Naive thymus-derived CD4-positive, alpha-beta T cell (primary cell): Measurements from ENCODE around the gene MFSD6L. TPM values are rescaled to one million over a fixed set of nuclear protein-coding genes. Genes with fewer than 3 reads are reported as not detected.

Experiments used
- ATAC-seq: fragments of 150-1000 bp; cut with Tn5 transposase; 2 replicates; pipeline ENCODE4 v1.10.0; 2021; ENCODE audit warnings: mild to moderate bottlenecking, moderate library complexity
- CTCF ChIA-PET: fragments of 350-600 bp; sonication (Branson Sonifier 250); formaldehyde crosslinking; loops from one replicate; lab custom pipeline; 2021; ENCODE audit warnings: antibody characterized with exemption; lab: Charles Lee
- POLR2A ChIA-PET: fragments of 350-600 bp; sonication (Branson Sonifier 250); formaldehyde crosslinking; loops from one replicate; lab custom pipeline; 2021; ENCODE audit warnings: antibody characterized with exemption, inconsistent platforms; lab: Charles Lee
- DNase-seq, 9 donors: peaks; one replicate each; pipeline versions ENCODE4 v3.0.0 to v3.0.0-alpha.2; 2020 to 2022; ENCODE audit warnings: mixed read lengths in 1 of 9
- H3K27ac ChIP-seq: one replicate; pipeline ENCODE4 v1.7.0; 2013; ENCODE audit warnings: mild to moderate bottlenecking, low read depth, low read length, moderate library complexity
- H3K27me3 ChIP-seq, 2 donors: one replicate each; pipeline ENCODE4 v1.7.0; 2013; ENCODE audit warnings: low read length in 2 of 2, mild to moderate bottlenecking in 2 of 2, moderate library complexity in 2 of 2; ENCODE audit not compliant: control insufficient read depth in 2 of 2, insufficient read depth in 2 of 2
- H3K36me3 ChIP-seq, 3 experiments: 1 replicate in 2 of 3; 2 replicates in 1 of 3; pipeline ENCODE4 v1.7.0; 2013; ENCODE audit warnings: low read length in 3 of 3, mild to moderate bottlenecking in 3 of 3, moderate library complexity in 1 of 3; ENCODE audit not compliant: insufficient read depth in 3 of 3, control insufficient read depth in 2 of 3
- H3K4me1 ChIP-seq, 2 donors: one replicate each; pipeline ENCODE4 v1.7.0; 2013; ENCODE audit warnings: low read length in 2 of 2, mild to moderate bottlenecking in 2 of 2, moderate library complexity in 1 of 2; ENCODE audit not compliant: control insufficient read depth in 2 of 2, insufficient read depth in 2 of 2
- H3K4me3 ChIP-seq: 2 replicates; pipeline ENCODE4 v1.7.0; 2013; ENCODE audit warnings: mild to moderate bottlenecking, low read length
- H3K9me3 ChIP-seq, 3 experiments: 1 replicate in 2 of 3; 2 replicates in 1 of 3; pipeline ENCODE4 v1.7.0; 2013; ENCODE audit warnings: low read length in 3 of 3; ENCODE audit not compliant: control insufficient read depth in 2 of 3
- H3K27ac Mint-ChIP-seq, 9 donors: one replicate each; pipeline ENCODE4 v1.8.0; 2020 to 2022; ENCODE audit warnings: mixed read lengths in 9 of 9, mild to moderate bottlenecking in 8 of 9, moderate library complexity in 5 of 9, inconsistent platforms in 2 of 9
- H3K27me3 Mint-ChIP-seq, 5 donors: one replicate each; pipeline ENCODE4 v1.8.0; 2021 to 2022; ENCODE audit warnings: mixed read lengths in 5 of 5, mild to moderate bottlenecking in 1 of 5
- H3K36me3 Mint-ChIP-seq, 5 donors: one replicate each; pipeline ENCODE4 v1.8.0; 2020 to 2022; ENCODE audit warnings: mixed read lengths in 5 of 5, mild to moderate bottlenecking in 3 of 5, inconsistent platforms in 1 of 5
- H3K4me1 Mint-ChIP-seq, 7 donors: one replicate each; pipeline ENCODE4 v1.8.0; 2020 to 2022; ENCODE audit warnings: mixed read lengths in 7 of 7, mild to moderate bottlenecking in 3 of 7, inconsistent platforms in 1 of 7
- H3K4me3 Mint-ChIP-seq, 10 donors: one replicate each; pipeline ENCODE4 v1.8.0; 2020 to 2022; ENCODE audit warnings: mild to moderate bottlenecking in 10 of 10, mixed read lengths in 10 of 10, moderate library complexity in 6 of 10, inconsistent platforms in 2 of 10
- H3K9me3 Mint-ChIP-seq, 11 donors: one replicate each; pipeline ENCODE4 v1.8.0; 2020 to 2022; ENCODE audit warnings: mixed read lengths in 11 of 11, mild to moderate bottlenecking in 4 of 11, inconsistent platforms in 1 of 11, moderate library complexity in 1 of 11
- intact Hi-C, 2 donors: fragments of 100-400 bp; cut with micrococcal nuclease; formaldehyde crosslinking; loops; one replicate each; pipeline ENCODE4 v1.15.1; 2023
- polyA plus RNA-seq, 2 donors: library from polyadenylated mRNA; unstranded; fragments of 300-500 nt; fragmentation: Illumina TruSeq; gene quantifications; one replicate each; pipeline ENCODE4 v1.2.3, GENCODE V29; 2021
- total RNA-seq, 6 experiments: library from RNA in 5 of 6; stranded (reverse) in 5 of 6; gene quantifications; 1 replicate in 5 of 6; 2 replicates in 1 of 6; pipeline ENCODE4 v1.2.3 and lab custom pipeline; 2021 to 2026

MFSD6L gene
- total and polyA plus RNA-seq, 7 experiments from 2014 or later = 0.96 to 1.8 TPM; not detected in 5

DNA sequence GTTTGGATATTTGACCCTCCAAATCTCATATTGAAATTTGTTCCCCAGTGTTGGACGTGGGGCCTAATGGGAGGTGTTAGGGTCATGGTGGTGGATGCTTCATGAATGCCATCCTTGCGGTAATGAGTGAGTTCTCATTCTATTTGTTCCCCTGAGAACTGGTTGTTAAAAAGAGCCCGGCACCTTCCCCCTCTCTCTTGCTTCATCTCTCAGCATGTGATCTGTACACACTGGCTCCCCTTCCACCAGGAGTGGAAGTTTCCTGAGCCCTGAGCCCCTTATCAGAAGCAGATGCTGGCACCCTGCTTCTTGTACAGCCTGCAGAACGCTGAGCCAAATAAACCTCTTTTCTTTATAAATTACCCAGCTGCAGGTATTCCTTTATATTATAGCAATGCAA is 42.7 kb upstream of the MFSD6L start:
- Mint-ChIP-seq H3K27me3 (no peaks in the 10 kb centered on the region), H3K4me3 (no peak overlapping the region), H3K4me1 (peaks cover 0 to 4% (median 0%) of the 10 kb centered on the region in 7 donors), H3K27ac (no peak overlapping the region), H3K9me3 (peaks cover 0 to 3% (median 0%) of the 10 kb centered on the region in 11 donors), H3K36me3 (peaks cover 0 to 25% (median 4%) of the 10 kb centered on the region in 5 donors)
- ChIA-PET POLR2A (interaction anchor here (0.6 kb wide), 1 partner anchor 332 kb away, joined by 4 read pairs; no protein-coding TSS in a partner anchor), CTCF (no interaction called here)
- intact Hi-C loops = no loop called here
- DNase-seq = no peak
- Histone ChIP-seq H3K27ac (no peak overlapping the region), H3K27me3 (no peaks in the 10 kb centered on the region), H3K9me3 (no peaks in the 10 kb centered on the region), H3K4me1 (no peaks in the 10 kb centered on the region), H3K4me3 (no peak overlapping the region), H3K36me3 (no peaks in the 10 kb centered on the region)
- ATAC-seq = no peak

GRCh38 chr17:8839410-8839935 is 40.3 kb upstream of the MFSD6L start:
- no peaks in the 10 kb centered on the region for H3K27me3 Mint-ChIP-seq
- ATAC-seq (no peak), DNase-seq (no peak)
- peaks cover 0 to 4% (median 0%) of the 10 kb centered on the region in 7 donors for H3K4me1 Mint-ChIP-seq
- Histone ChIP-seq H3K36me3 (no peaks in the 10 kb centered on the region), H3K4me1 (no peaks in the 10 kb centered on the region), H3K9me3 (no peaks in the 10 kb centered on the region), H3K27ac (no peak overlapping the region), H3K27me3 (no peaks in the 10 kb centered on the region), H3K4me3 (no peak overlapping the region)
- peaks cover 0 to 6% (median 0%) of the 10 kb centered on the region in 11 donors for H3K9me3 Mint-ChIP-seq
- peaks cover 0 to 16% (median 4%) of the 10 kb centered on the region in 5 donors for H3K36me3 Mint-ChIP-seq
- no peak overlapping the region for H3K27ac Mint-ChIP-seq
- CTCF ChIA-PET = no interaction called here
- H3K4me3 Mint-ChIP-seq = no peak overlapping the region
- intact Hi-C loops = no loop called here
- POLR2A ChIA-PET = no interaction called here

GRCh38 chr17:8838551-8839095 is 39.5 kb upstream of the MFSD6L start:
- Mint-ChIP-seq H3K27me3 (no peaks in the 10 kb centered on the region), H3K4me3 (no peak overlapping the region), H3K36me3 (peaks cover 0 to 18% (median 4%) of the 10 kb centered on the region in 5 donors), H3K9me3 (peaks cover 0 to 6% (median 0%) of the 10 kb centered on the region in 11 donors), H3K4me1 (peaks cover 0 to 1% (median 0%) of the 10 kb centered on the region in 7 donors), H3K27ac (peak overlapping the region in 1 of 9 donors; percentile 22)
- CTCF ChIA-PET = no interaction called here
- H3K27ac ChIP-seq = no peak overlapping the region
- POLR2A ChIA-PET = no interaction called here
- H3K36me3 ChIP-seq = no peaks in the 10 kb centered on the region
- no peaks in the 10 kb centered on the region for H3K9me3 ChIP-seq
- H3K4me3 ChIP-seq = no peak overlapping the region
- H3K27me3 ChIP-seq = no peaks in the 10 kb centered on the region
- intact Hi-C loops = no loop called here
- ATAC-seq (no peak), DNase-seq (no peak)
- H3K4me1 ChIP-seq = no peaks in the 10 kb centered on the region

- intact Hi-C loops = no loop called here
- no peak for ATAC-seq
- Histone ChIP-seq H3K4me1 (no peaks in the 10 kb centered on the region), H3K27ac (no peak overlapping the region), H3K9me3 (no peaks in the 10 kb centered on the region), H3K36me3 (no peaks in the 10 kb centered on the region), H3K27me3 (no peaks in the 10 kb centered on the region), H3K4me3 (no peak overlapping the region)
- H3K36me3 Mint-ChIP-seq = peaks cover 0 to 18% (median 4%) of the 10 kb centered on the region in 5 donors
- no peaks in the 10 kb centered on the region for H3K4me1 Mint-ChIP-seq
- H3K27ac Mint-ChIP-seq = no peak overlapping the region
- H3K9me3 Mint-ChIP-seq = peaks cover 0 to 6% (median 0%) of the 10 kb centered on the region in 11 donors
- CTCF ChIA-PET = no interaction called here
- DNase-seq = no peak
- H3K4me3 Mint-ChIP-seq = no peak overlapping the region
- POLR2A ChIA-PET = no interaction called here
- no peaks in the 10 kb centered on the region for H3K27me3 Mint-ChIP-seq
These were observed 38.5 kb upstream of the MFSD6L start for GRCh38 chr17:8837563-8838075.

DNA sequence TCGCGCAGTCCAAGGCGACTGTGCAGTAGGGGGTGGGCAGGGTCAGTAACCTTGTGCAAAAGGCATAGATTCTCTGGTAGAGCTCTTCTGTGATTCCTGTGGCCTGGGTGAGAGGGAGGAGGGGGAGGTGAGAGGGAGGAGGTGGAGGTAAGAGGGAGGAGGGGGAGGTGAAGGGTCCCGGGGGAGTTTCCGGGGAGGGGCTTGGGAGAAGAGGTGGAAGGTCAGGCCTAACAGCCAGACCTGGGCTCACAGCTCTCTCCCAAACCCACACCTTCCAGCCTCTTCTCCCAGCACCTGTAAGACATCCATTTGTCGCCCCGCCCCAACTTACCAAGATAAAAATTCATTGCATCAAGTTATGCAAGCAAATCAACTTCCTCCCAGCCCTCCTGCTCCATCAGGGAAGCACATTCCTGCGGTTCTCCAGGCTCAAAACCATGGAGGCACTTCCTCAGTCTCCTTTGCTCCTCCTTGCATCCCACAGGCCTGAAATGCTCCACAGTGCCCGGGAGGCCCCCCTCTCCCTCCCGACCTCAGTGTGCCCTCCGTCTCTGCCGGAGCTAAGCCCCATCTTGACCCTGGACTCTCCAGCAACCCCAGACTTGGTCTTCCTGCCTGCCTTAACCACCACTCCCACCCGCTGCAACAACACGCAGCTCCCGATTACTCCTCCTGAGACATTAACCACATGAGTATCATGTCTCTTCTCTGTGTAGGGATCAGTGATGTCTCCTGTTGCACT is 37.8 kb upstream of the MFSD6L start:
- Histone ChIP-seq H3K27ac (no peak overlapping the region), H3K9me3 (no peaks in the 10 kb centered on the region), H3K36me3 (no peaks in the 10 kb centered on the region), H3K4me3 (no peak overlapping the region), H3K4me1 (no peaks in the 10 kb centered on the region), H3K27me3 (no peaks in the 10 kb centered on the region)
- CTCF ChIA-PET = no interaction called here
- Mint-ChIP-seq H3K36me3 (peaks cover 0 to 18% (median 4%) of the 10 kb centered on the region in 5 donors), H3K4me1 (no peaks in the 10 kb centered on the region), H3K4me3 (no peak overlapping the region), H3K9me3 (peaks cover 0 to 6% (median 0%) of the 10 kb centered on the region in 11 donors), H3K27ac (no peak overlapping the region), H3K27me3 (no peaks in the 10 kb centered on the region)
- intact Hi-C loops = no loop called here
- no peak for DNase-seq
- no peak for ATAC-seq
- POLR2A ChIA-PET = no interaction called here

DNA sequence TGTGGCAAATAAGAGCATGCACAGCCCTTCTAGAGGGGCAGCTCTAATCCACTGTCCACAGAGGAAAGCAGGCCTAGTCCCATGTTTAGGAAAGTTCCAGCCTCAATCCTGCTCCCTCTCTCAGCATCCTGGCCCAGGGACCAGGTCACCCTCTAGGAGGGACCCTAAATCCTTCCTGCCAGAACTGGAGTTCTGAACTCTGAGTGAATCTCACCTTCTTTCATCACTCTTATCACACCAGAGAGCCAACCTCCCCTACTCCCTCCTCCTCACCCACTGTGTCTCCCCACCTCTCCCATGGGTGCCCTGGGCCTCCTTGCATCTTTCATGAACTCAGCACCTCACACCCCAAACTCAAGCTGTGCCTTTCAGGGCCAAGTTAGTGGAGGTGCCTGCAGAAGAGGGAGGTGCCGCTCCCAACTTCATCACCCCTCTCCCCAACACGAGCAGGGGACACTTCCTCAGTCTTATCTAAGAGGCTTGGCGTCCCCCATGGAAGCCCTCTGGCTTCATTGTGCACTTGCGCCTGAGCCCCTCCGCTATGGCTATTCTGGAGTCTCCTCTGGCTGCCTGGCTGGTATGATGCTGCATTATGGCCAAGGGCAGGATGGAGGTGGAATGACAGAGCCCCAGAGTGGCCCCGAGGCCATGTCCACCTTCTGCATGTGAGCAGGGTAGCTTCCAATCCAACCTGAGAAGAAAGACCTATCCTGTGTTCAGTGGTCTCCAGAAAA is 36.6 kb upstream of the MFSD6L start:
- no peak overlapping the region for H3K4me3 ChIP-seq
- DNase-seq (no peak), ATAC-seq (no peak)
- H3K4me1 ChIP-seq = no peaks in the 10 kb centered on the region
- H3K36me3 ChIP-seq = no peaks in the 10 kb centered on the region
- Mint-ChIP-seq H3K4me3 (no peak overlapping the region), H3K9me3 (peaks cover 0 to 3% (median 0%) of the 10 kb centered on the region in 11 donors), H3K4me1 (no peaks in the 10 kb centered on the region), H3K36me3 (peaks cover 0 to 16% (median 4%) of the 10 kb centered on the region in 5 donors), H3K27ac (peak overlapping the region in 1 of 9 donors; percentile 30), H3K27me3 (no peaks in the 10 kb centered on the region)
- ChIA-PET CTCF (no interaction called here), POLR2A (no interaction called here)
- intact Hi-C loops = no loop called here
- H3K27me3 ChIP-seq = no peaks in the 10 kb centered on the region
- no peaks in the 10 kb centered on the region for H3K9me3 ChIP-seq
- H3K27ac ChIP-seq = no peak overlapping the region
